ENCODE results near the gene ID2.

GRCh38 chr2:8670580-8670979 lies 11.3 kb upstream of the ID2 start:
- no peak for TF ChIP-seq CTCF (IDR thresholded peaks at IDR 0.05)
- TF ChIP-seq POLR2A (IDR thresholded peaks at IDR 0.05) = no peak
- TF ChIP-seq POLR2AphosphoS5 (IDR thresholded peaks at IDR 0.05) = no peak
